H9 (cell line): ENCODE results near the gene TSNAXIP1. TPM values are rescaled to one million over a fixed set of nuclear protein-coding genes. Genes with fewer than 3 reads are reported as not detected.

Experiments
- DNase-seq: peaks from one replicate; pipeline ENCODE4 v3.0.0-alpha.2; 2017
- H2AFZ ChIP-seq: one replicate; pipeline ENCODE4 v1.6.1; 2013; ENCODE audit warnings: mild to moderate bottlenecking, low read length, control low read depth, moderate library complexity
- H2AK5ac ChIP-seq: 2 replicates; pipeline ENCODE4 v1.6.1; 2013; ENCODE audit warnings: low read length, control low read depth, mixed read lengths; ENCODE audit not compliant: insufficient read length
- H2BK120ac ChIP-seq: one replicate; pipeline ENCODE4 v1.6.1; 2013; ENCODE audit warnings: low read depth, mild to moderate bottlenecking, low read length, control low read depth, inconsistent platforms; ENCODE audit not compliant: poor library complexity, severe bottlenecking
- H2BK12ac ChIP-seq: 2 replicates; pipeline ENCODE4 v1.6.1; 2013; ENCODE audit warnings: low read length, control low read depth, mixed read lengths, low read depth; ENCODE audit not compliant: insufficient read length
- H2BK15ac ChIP-seq: 2 replicates; pipeline ENCODE4 v1.6.1; 2013; ENCODE audit warnings: low read depth, low read length, control low read depth
- H2BK20ac ChIP-seq: one replicate; pipeline ENCODE4 v1.6.1; 2013; ENCODE audit warnings: low read depth, mild to moderate bottlenecking, low read length, control low read depth, inconsistent platforms; ENCODE audit not compliant: poor library complexity, severe bottlenecking
- H2BK5ac ChIP-seq: 2 replicates; pipeline ENCODE4 v1.6.1; 2013; ENCODE audit warnings: low read length, control low read depth, mixed read lengths; ENCODE audit not compliant: insufficient read length
- H3K14ac ChIP-seq: 2 replicates; pipeline ENCODE4 v1.6.1; 2013; ENCODE audit warnings: low read length, control low read depth; ENCODE audit not compliant: insufficient read depth
- H3K18ac ChIP-seq: 2 replicates; pipeline ENCODE4 v1.6.1; 2013; ENCODE audit warnings: low read depth, mild to moderate bottlenecking, mixed read lengths, low read length, control low read depth; ENCODE audit not compliant: insufficient read length
- H3K23ac ChIP-seq: 2 replicates; pipeline ENCODE4 v1.6.1; 2013; ENCODE audit warnings: low read length, control low read depth, mixed read lengths, low read depth; ENCODE audit not compliant: insufficient read length
- H3K23me2 ChIP-seq: 2 replicates; pipeline ENCODE4 v1.6.1; 2013; ENCODE audit warnings: low read depth, mild to moderate bottlenecking, mixed read lengths, low read length, control low read depth; ENCODE audit not compliant: insufficient read length, poor library complexity, severe bottlenecking
- H3K27ac ChIP-seq: 2 replicates; pipeline ENCODE4 v1.5.1; 2013; ENCODE audit warnings: low read length, control low read depth, mixed read lengths, low read depth; ENCODE audit not compliant: insufficient read length
- H3K27me3 ChIP-seq: 2 replicates; pipeline ENCODE4 v1.6.1; 2013; ENCODE audit warnings: low read length, control low read depth, inconsistent platforms; ENCODE audit not compliant: insufficient read depth
- H3K4ac ChIP-seq: 2 replicates; pipeline ENCODE4 v1.6.1; 2013; ENCODE audit warnings: low read depth, mild to moderate bottlenecking, control low read depth, inconsistent platforms, low read length, moderate library complexity
- H3K4me1 ChIP-seq: 2 replicates; pipeline ENCODE4 v1.6.1; 2013; ENCODE audit warnings: low read length, control low read depth, inconsistent platforms; ENCODE audit not compliant: insufficient read depth
- H3K4me2 ChIP-seq: 2 replicates; pipeline ENCODE4 v1.6.1; 2013; ENCODE audit warnings: low read length, control low read depth, mixed read lengths; ENCODE audit not compliant: insufficient read length, insufficient read depth
- H3K56ac ChIP-seq: 2 replicates; pipeline ENCODE4 v1.6.1; 2013; ENCODE audit warnings: low read depth, mild to moderate bottlenecking, mixed read lengths, low read length, control low read depth; ENCODE audit not compliant: insufficient read length
- H3K79me1 ChIP-seq: 2 replicates; pipeline ENCODE4 v1.6.1; 2013; ENCODE audit warnings: low read depth, mild to moderate bottlenecking, moderate library complexity, low read length, control low read depth, inconsistent platforms; ENCODE audit not compliant: insufficient read depth, poor library complexity, severe bottlenecking
- H3K79me2 ChIP-seq: 2 replicates; pipeline ENCODE4 v1.6.1; 2013; ENCODE audit warnings: low read length, control low read depth, inconsistent platforms; ENCODE audit not compliant: insufficient read depth
- H3K9ac ChIP-seq: 2 replicates; pipeline ENCODE4 v1.6.1; 2013; ENCODE audit warnings: low read length, control low read depth, mixed read lengths; ENCODE audit not compliant: insufficient read length; ENCODE audit errors: extremely low read depth
- H3K9me3 ChIP-seq: one replicate; pipeline ENCODE4 v1.6.1; 2013; ENCODE audit warnings: low read depth, low read length, inconsistent platforms; ENCODE audit not compliant: control insufficient read depth
- H3T11ph ChIP-seq: one replicate; pipeline ENCODE4 v1.6.1; 2013; ENCODE audit warnings: mild to moderate bottlenecking, low read length, control low read depth, inconsistent platforms
- H4K20me1 ChIP-seq: one replicate; pipeline ENCODE4 v1.6.1; 2013; ENCODE audit not compliant: control insufficient read depth, insufficient read length, insufficient read depth
- H4K5ac ChIP-seq: 2 replicates; pipeline ENCODE4 v1.6.1; 2013; ENCODE audit warnings: low read depth, mild to moderate bottlenecking, mixed read lengths, low read length, control low read depth; ENCODE audit not compliant: insufficient read length
- H4K8ac ChIP-seq: replicated peaks from 2 replicates; pipeline ENCODE4 v1.6.1; 2013; ENCODE audit warnings: low read length, control low read depth, mixed read lengths, low read depth; ENCODE audit not compliant: insufficient read length
- H4K91ac ChIP-seq: 2 replicates; pipeline ENCODE4 v1.6.1; 2013; ENCODE audit warnings: low read depth, mild to moderate bottlenecking, moderate library complexity, mixed read lengths, low read length, control low read depth; ENCODE audit not compliant: insufficient read length
- H3K27ac Mint-ChIP-seq, 3 experiments: 2 replicates in 2 of 3; 3 replicates in 1 of 3; pipeline ENCODE4 v1.8.0; 2020 to 2021; ENCODE audit warnings: mixed read lengths in 3 of 3, mild to moderate bottlenecking in 1 of 3, moderate library complexity in 1 of 3
- H3K27me3 Mint-ChIP-seq: 2 replicates; pipeline ENCODE4 v1.8.0; 2021; ENCODE audit warnings: low read depth, mild to moderate bottlenecking, moderate library complexity, mixed read lengths
- H3K36me3 Mint-ChIP-seq, 3 experiments: 2 replicates in 2 of 3; 3 replicates in 1 of 3; pipeline ENCODE4 v1.8.0; 2020 to 2021; ENCODE audit warnings: low read depth in 3 of 3, mixed read lengths in 3 of 3; ENCODE audit not compliant: insufficient read depth in 1 of 3
- H3K4me1 Mint-ChIP-seq, 2 experiments: 2 replicates each; pipeline ENCODE4 v1.8.0; 2020; ENCODE audit warnings: mixed read lengths in 2 of 2
- H3K4me3 Mint-ChIP-seq, 2 experiments: 2 replicates in 1 of 2; 3 replicates in 1 of 2; pipeline ENCODE4 v1.8.0; 2020 to 2021; ENCODE audit warnings: mild to moderate bottlenecking in 2 of 2, mixed read lengths in 2 of 2, moderate library complexity in 1 of 2
- H3K9me3 Mint-ChIP-seq, 2 experiments: 2 replicates in 1 of 2; 3 replicates in 1 of 2; pipeline ENCODE4 v1.8.0; 2020; ENCODE audit warnings: mild to moderate bottlenecking in 2 of 2, mixed read lengths in 2 of 2, moderate library complexity in 1 of 2
- WGBS: extraction: QIAGEN DNeasy Blood & Tissue Kit; methylation state at CpG from one replicate; pipeline ENCODE4 v1.1.7; 2013; ENCODE audit warnings: missing lambda C conversion rate, low lambda C conversion rate, mixed read lengths; ENCODE audit not compliant: insufficient read length; ENCODE audit errors: extremely low coverage; 5-methylcytosine and 5-hydroxymethylcytosine counted together
- total RNA-seq: library from RNA; stranded (reverse); gene quantifications from 2 replicates; pipeline ENCODE4 v1.2.1, GENCODE V29; 2021
- TF ChIP-seq, protein P1 (sequence below): fragments of 200-600 bp; sonication (generic); conservative IDR thresholded peaks from 3 replicates; pipeline ENCODE4 v1.8.0; 2021; ENCODE audit warnings: antibody characterized with exemption, mild to moderate bottlenecking

TSNAXIP1 gene
- total RNA-seq, 1 experiment from 2014 or later, result 1.3 TPM

DNA sequence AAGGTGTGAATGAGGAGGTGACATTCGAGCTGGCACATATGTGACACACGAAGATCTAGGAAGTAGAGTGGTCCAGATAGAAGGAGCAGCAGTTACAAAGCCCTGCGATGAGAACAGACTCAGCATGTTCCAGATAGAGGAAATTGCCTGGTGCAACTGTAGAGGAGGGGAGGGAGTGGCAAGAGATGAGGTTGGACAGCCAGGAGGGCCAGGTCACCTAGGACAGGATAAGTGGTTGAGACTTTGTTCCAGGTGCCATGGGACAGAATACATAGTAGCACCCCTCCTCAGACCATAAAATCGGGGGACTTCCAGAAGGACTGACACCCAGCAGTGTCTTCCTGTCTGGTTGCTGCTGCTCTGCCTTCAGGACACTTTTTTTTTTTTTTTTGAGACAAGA, 51.8 kb downstream of the TSNAXIP1 start:
- Histone ChIP-seq H4K91ac (no peak overlapping the region), H3K18ac (peak overlapping the region; percentile 69), H3K9me3 (no peaks in the 10 kb centered on the region), H4K5ac (no peak overlapping the region), H3K79me1 (peaks cover 5% of the 10 kb centered on the region), H3K23me2 (no peaks in the 10 kb centered on the region), H2BK12ac (no peak overlapping the region), H2BK120ac (peak overlapping the region; percentile 30), H2BK20ac (no peak overlapping the region), H3K9ac (no peak overlapping the region), H3K27me3 (no peaks in the 10 kb centered on the region), H3K4me1 (peaks cover 6% of the 10 kb centered on the region; the same call in 1 of the 2 replicates), H3K56ac (no peak overlapping the region), H2AFZ (no peak overlapping the region), H2BK5ac (no peak overlapping the region), H4K20me1 (peaks cover 3% of the 10 kb centered on the region), H4K8ac (no peak overlapping the region), H3K79me2 (peaks cover 45% of the 10 kb centered on the region; the same call in 1 of the 2 replicates), H3K4ac (no peak overlapping the region; the same call in 1 of the 2 replicates), H3K27ac (no peak overlapping the region), H3K23ac (no peak overlapping the region), H2BK15ac (no peak overlapping the region), H3T11ph (peak overlapping the region; percentile 60), H3K14ac (peak overlapping the region; percentile 37; the same call in 1 of the 2 replicates), H2AK5ac (no peak overlapping the region), H3K4me2 (no peak overlapping the region)
- no peaks in the 10 kb centered on the region for H3K9me3 Mint-ChIP-seq
- DNase-seq, result no peak
- peak overlapping the region in 1 of 2 experiments; percentile 21; a peak in 1 of 5 replicates for H3K4me3 Mint-ChIP-seq
- TF ChIP-seq, protein P1, sequence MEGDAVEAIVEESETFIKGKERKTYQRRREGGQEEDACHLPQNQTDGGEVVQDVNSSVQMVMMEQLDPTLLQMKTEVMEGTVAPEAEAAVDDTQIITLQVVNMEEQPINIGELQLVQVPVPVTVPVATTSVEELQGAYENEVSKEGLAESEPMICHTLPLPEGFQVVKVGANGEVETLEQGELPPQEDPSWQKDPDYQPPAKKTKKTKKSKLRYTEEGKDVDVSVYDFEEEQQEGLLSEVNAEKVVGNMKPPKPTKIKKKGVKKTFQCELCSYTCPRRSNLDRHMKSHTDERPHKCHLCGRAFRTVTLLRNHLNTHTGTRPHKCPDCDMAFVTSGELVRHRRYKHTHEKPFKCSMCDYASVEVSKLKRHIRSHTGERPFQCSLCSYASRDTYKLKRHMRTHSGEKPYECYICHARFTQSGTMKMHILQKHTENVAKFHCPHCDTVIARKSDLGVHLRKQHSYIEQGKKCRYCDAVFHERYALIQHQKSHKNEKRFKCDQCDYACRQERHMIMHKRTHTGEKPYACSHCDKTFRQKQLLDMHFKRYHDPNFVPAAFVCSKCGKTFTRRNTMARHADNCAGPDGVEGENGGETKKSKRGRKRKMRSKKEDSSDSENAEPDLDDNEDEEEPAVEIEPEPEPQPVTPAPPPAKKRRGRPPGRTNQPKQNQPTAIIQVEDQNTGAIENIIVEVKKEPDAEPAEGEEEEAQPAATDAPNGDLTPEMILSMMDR, result no peak
- peak overlapping the region; percentile 88 to 95 (median 93) for H3K27ac Mint-ChIP-seq
- H3K4me1 Mint-ChIP-seq, result peaks cover 49 to 63% of the 10 kb centered on the region in 2 experiments
- peaks cover 18 to 29% (median 23%) of the 10 kb centered on the region in 3 experiments for H3K36me3 Mint-ChIP-seq
- WGBS, result no CpG with 5 or more reads among the region's 4 CpGs
- no peaks in the 10 kb centered on the region for H3K27me3 Mint-ChIP-seq
